GM18505 (cell line): ENCODE measurements around the gene DDO.
"Not testable (repeated sequence)": the region's sequence is repeated elsewhere in the genome, so short reads cannot be mapped to it uniquely, and the experiment has no call there.

Experiments used
- ATAC-seq: cut with Tn5 transposase; IDR thresholded peaks from one replicate; pipeline ENCODE4 v1.9.1; 2021; ENCODE audit not compliant: unreplicated experiment
- POLR2A ChIP-seq: IDR thresholded peaks from 4 replicates; pipeline ENCODE4 v1.6.1; 2011; ENCODE audit warnings: borderline replicate concordance; ENCODE audit not compliant: insufficient read depth, insufficient read length; ENCODE audit errors: extremely low read depth

Gene DDO

GRCh38 chr6:110415086-110415916 is at the start of gene DDO:
DDO (minus strand) TSS chr6:110415575; CDS start chr6:110413462, 2,113 bp downstream.
- ATAC-seq = no peak
- TF ChIP-seq POLR2A = no peak

DNA sequence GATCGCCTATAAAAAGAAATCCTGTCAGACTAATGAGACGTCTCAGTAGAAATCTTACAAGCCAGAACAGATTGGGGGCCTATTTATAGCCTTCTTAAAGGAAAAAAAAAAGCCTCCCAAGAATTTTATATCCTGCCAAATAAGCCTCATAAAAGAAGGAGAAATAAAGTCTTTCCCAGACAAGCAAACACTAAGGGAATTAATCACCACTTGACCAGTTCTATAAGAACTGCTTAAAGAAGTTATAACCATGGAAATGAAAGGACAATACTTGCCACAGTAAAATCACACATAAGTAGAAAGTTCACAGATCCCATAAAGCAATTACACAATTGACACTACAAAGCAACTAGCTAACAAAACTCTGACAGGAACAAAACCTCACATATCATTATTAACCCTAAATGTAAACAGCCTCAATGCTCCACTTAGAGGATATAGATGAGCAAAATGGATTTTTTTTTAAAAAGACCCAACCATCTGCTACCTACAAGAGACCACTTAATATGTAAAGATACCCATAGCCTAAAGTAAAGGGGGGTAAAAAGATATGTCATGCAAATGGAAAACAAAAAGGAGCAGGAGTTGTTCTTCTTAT is 47.6 kb upstream of the DDO start:
- TF ChIP-seq POLR2A = no peak
- no peak for ATAC-seq

GRCh38 chr6:110461376-110461775 is 46.0 kb upstream of the DDO start:
- TF ChIP-seq POLR2A = no peak
- ATAC-seq = no peak

DNA sequence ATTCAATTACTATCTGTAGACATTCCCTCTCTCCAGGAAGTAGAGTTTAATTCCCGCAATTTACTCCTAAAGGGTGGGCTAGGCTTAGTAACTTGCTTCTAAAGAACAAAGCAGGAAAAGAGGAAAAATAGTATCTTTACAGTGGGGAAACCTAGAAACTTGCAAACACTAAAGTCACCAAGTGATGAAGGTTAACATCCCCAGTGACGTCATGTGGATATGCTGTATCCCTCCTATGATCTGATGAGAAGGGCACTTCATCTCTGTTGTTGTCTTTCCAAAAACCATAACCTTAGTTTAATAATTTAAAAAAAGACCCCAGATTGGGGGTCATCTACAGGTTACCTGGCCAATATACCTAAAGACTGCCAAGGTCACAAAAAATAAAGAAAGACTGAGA is 43.8 kb upstream of the DDO start:
- TF ChIP-seq POLR2A = no peak
- ATAC-seq = no peak

DNA sequence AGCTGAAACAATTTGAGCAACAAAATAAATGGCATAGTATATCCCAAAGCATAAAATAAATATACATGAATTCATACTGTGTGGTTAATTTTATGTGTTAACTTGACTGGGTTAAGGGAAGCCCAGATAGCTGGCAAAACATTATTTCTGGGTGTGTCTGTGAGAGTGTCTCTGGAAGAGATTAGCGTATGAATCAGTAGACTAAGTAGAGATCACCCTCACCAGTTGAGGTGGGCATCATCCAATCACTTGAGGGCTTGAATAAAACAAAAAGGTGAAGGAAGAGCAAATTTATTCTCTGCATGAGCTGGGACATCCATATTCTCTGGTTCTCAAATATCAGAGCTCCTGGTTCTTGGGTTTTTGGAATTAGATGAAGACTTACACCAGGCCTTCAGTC is 43.1 kb upstream of the DDO start:
- ATAC-seq = no peak
- TF ChIP-seq POLR2A = no peak

DNA sequence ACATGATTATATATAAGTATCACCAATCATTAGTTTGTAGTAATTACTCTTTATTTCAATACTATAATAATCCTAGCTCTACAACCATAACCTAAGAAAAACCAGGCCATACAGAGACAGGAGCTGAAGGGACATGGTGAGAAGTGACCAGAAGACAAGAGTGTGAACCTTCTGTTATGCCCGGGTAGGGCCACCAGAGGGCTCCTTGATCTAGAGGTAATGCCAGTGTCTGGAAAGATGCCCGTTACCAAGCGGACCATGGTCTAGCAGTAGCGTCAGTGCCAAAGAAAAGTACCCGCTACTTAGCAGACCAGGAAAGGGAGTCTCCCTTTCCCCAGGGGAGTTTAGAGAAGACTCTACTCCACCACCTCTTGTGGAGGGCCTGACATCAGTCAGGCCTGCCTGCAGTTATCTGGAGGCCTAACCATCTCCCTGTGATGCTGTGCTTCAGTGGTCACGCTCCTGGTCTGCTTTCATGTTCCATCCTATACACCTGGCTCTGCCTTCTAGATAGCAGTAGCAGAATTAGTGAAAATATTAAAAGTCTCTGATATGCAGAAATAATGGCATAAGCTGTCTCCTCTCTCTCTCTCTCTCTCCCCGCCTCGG is 42.3 kb upstream of the DDO start:
- not testable (repeated sequence) for ATAC-seq

GRCh38 chr6:110456694-110457093 is 41.3 kb upstream of the DDO start:
- ATAC-seq = no peak
- no peak for TF ChIP-seq POLR2A

DNA sequence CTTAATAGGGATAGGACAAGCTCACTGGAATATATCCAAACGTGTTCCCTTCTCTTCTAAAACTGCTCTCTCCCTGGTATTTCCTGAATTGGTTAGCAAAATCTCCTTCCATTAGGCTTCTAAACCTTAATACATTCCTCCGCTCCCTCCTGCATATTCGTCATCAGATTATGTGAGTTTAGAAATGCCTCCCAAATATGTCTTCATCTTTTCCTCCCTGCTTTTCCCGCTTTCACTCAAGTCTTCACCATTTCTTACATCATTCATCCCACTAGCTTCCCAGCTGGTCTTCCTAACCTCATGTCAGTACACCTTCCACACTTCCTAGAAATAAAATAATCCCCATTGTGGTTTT is 34.1 kb upstream of the DDO start:
- no peak for TF ChIP-seq POLR2A
- ATAC-seq = no peak

- no peak for ATAC-seq
- TF ChIP-seq POLR2A = no peak
These were observed 33.6 kb upstream of the DDO start for GRCh38 chr6:110448846-110449540.

DNA sequence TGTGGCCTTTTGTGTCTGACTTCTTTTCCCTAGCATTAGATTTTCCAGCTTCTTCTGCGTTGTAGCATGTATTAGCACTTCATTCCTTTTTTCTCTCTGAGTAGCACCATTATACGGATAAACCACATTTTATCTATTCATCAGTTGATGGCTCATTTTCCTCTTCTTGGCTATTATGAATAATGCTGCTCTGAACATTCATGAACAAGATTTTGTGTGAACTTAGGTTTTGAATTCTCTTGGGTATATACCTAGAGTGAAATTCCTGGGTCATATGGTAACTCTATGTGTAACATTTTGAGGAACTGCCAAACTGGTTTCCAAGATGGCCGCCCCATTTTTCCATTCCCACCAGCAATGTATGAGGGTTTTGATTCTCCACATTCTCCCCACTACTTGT is 32.4 kb upstream of the DDO start:
- TF ChIP-seq POLR2A = no peak
- no peak for ATAC-seq

DNA sequence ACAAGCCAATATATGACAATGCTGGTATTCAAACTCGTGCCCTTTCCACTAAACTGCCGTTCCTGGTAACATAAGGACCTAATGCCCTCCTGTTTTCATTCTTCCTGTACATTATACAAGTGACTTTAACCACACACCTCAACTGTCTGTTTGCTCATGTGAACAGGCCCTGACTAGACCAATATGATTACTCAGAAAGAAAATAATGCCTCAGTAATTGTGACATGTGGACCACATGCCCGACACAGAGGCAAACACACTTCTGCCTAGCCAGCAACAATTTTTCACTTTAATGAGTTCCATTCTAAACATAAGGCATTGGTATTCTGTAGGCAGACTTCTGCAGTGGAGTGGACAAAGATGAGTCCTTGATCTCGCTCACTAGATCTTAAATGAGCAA is 31.0 kb upstream of the DDO start:
- no peak for ATAC-seq

GRCh38 chr6:110440026-110440425 is 24.7 kb upstream of the DDO start:
- ATAC-seq = no peak
- TF ChIP-seq POLR2A = no peak

More for the DNA sequence above, 31.0 kb upstream of the DDO start:
- no peak for TF ChIP-seq POLR2A

DNA sequence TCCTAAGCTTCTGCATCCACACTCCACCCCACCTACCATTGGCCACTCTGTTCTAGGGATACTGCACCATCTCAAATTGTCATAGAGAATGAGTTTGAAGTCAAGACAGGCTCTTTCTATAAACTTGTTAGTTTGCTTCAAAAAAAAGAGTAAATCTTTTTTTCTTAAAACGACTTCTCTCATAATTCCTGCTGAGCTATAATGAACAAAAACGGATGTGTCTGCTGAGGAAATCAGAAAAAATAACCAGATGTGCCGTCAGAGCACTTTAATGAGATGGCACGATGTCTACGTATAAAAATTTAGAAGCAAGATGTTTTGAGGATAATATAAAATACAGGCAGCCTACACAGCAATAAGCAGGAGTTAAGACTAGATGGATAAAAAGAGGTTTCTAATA is 24.0 kb upstream of the DDO start:
- no peak for TF ChIP-seq POLR2A
- ATAC-seq = no peak
